Endothelial cell of umbilical vein (primary cell): Measurements from ENCODE around the gene ZNF44. TPM values are rescaled to one million over a fixed set of nuclear protein-coding genes. Genes with fewer than 3 reads are reported as not detected.

ENCODE experiments used
- BruUV-seq: library from RNA; stranded (reverse); fragments of 400-500 nt; replicated peaks from 2 replicates; lab custom pipeline; 2021; lab: Mats Ljungman, UMichigan
- CTCF ChIA-PET: fragments of 300-600, 350-600 bp; sonication (Branson Sonifier 250); formaldehyde crosslinking; loops from one replicate; lab custom pipeline; 2021; ENCODE audit warnings: antibody characterized with exemption, inconsistent platforms; lab: Charles Lee
- POLR2A ChIA-PET: fragments of 300-600, 350-600 bp; sonication (Branson Sonifier 250); formaldehyde crosslinking; loops from one replicate; lab custom pipeline; 2021; ENCODE audit warnings: antibody characterized with exemption, inconsistent platforms; lab: Charles Lee
- DNase-seq: peaks from one replicate; pipeline ENCODE4 v3.0.0-alpha.2; 2011; ENCODE audit warnings: low read depth, low spot score
- FAIRE-seq: peaks from 2 replicates; lab custom pipeline; 2011; peaks lifted over from hg19 to GRCh38; lab: Jason Lieb, UNC
- H2AFZ ChIP-seq: 2 replicates; pipeline ENCODE4 v1.6.0; 2012; ENCODE audit warnings: low read depth, low read length, control low read depth, inconsistent platforms
- H3K27ac ChIP-seq: 2 replicates; pipeline ENCODE4 v1.5.1; 2011; ENCODE audit warnings: low read depth, mild to moderate bottlenecking, control low read depth, low read length, moderate library complexity; ENCODE audit not compliant: insufficient read depth
- H3K27me3 ChIP-seq, 2 experiments: 2 replicates each; pipeline versions ENCODE4 v1.6.0 to v1.6.1; 2011; ENCODE audit warnings: low read length in 2 of 2, mixed read lengths in 1 of 2; ENCODE audit not compliant: control insufficient read depth in 2 of 2, insufficient read depth in 2 of 2
- H3K36me3 ChIP-seq, 2 experiments: 2 replicates in 1 of 2; 3 replicates in 1 of 2; pipeline ENCODE4 v1.5.1; 2011; ENCODE audit warnings: low read length in 2 of 2, mild to moderate bottlenecking in 1 of 2, moderate library complexity in 1 of 2; ENCODE audit not compliant: control insufficient read depth in 2 of 2, insufficient read depth in 2 of 2; ENCODE audit errors: extremely low read depth in 1 of 2
- H3K4me1 ChIP-seq: 3 replicates; pipeline ENCODE4 v1.5.1; 2011; ENCODE audit warnings: mild to moderate bottlenecking, low read length; ENCODE audit not compliant: control insufficient read depth, insufficient read depth; ENCODE audit errors: extremely low read depth
- H3K4me2 ChIP-seq: 2 replicates; pipeline ENCODE4 v1.6.1; 2011; ENCODE audit warnings: low read length, control low read depth, mixed read lengths; ENCODE audit not compliant: insufficient read depth
- H3K4me3 ChIP-seq, 3 experiments: fragments of 200-600 bp in 1 of 3; sonication (generic), shearing (Covaris generic) in 1 of 3; replicated peaks in 1 of 3; 2 replicates each; pipeline ENCODE4 v1.5.1; 2011 to 2016; ENCODE audit warnings: control low read depth in 3 of 3, low read length in 3 of 3, mild to moderate bottlenecking in 2 of 3, inconsistent platforms in 1 of 3, low read depth in 1 of 3, moderate library complexity in 1 of 3; ENCODE audit not compliant: insufficient read depth in 1 of 3
- H3K79me2 ChIP-seq: 2 replicates; pipeline ENCODE4 v1.6.0; 2012; ENCODE audit warnings: low read length, inconsistent platforms; ENCODE audit not compliant: control insufficient read depth, insufficient read depth
- H3K9ac ChIP-seq: replicated peaks from 2 replicates; pipeline ENCODE3; 2011; ENCODE audit warnings: low read length, control low read depth; ENCODE audit not compliant: insufficient read depth; ENCODE audit errors: extremely low read depth
- H3K9me1 ChIP-seq: replicated peaks from 3 replicates; pipeline ENCODE4 v1.6.0; 2011; ENCODE audit warnings: mild to moderate bottlenecking, low read length; ENCODE audit not compliant: control insufficient read depth, insufficient read depth; ENCODE audit errors: extremely low read depth
- H3K9me3 ChIP-seq: replicated peaks from 2 replicates; pipeline ENCODE4 v1.5.1; 2012; ENCODE audit warnings: low read length, inconsistent platforms; ENCODE audit not compliant: control insufficient read depth, insufficient read depth
- H4K20me1 ChIP-seq: replicated peaks from 2 replicates; pipeline ENCODE3; 2011; ENCODE audit warnings: mild to moderate bottlenecking, low read length; ENCODE audit not compliant: control insufficient read depth, insufficient read depth; ENCODE audit errors: extremely low read depth
- EZH2 ChIP-seq: IDR thresholded peaks from 2 replicates; pipeline ENCODE4 v1.6.1; 2012; ENCODE audit warnings: borderline replicate concordance, low read depth, mild to moderate bottlenecking, moderate library complexity, low read length, inconsistent platforms; ENCODE audit not compliant: severe bottlenecking
- FOS ChIP-seq: IDR thresholded peaks from 2 replicates; pipeline ENCODE4 v1.6.1; 2011; ENCODE audit warnings: mild to moderate bottlenecking, low read length, moderate library complexity, borderline replicate concordance; ENCODE audit not compliant: insufficient read depth
- GATA2 ChIP-seq: IDR thresholded peaks from 2 replicates; pipeline ENCODE4 v1.7.0; 2011; ENCODE audit warnings: low read depth, mild to moderate bottlenecking, moderate library complexity, mixed read lengths, low read length; ENCODE audit not compliant: insufficient read length, insufficient read depth
- JUN ChIP-seq: IDR thresholded peaks from 2 replicates; pipeline ENCODE4 v1.6.1; 2011; ENCODE audit warnings: borderline replicate concordance, low read depth; ENCODE audit not compliant: insufficient read length, insufficient read depth
- MYC ChIP-seq: IDR thresholded peaks from one replicate; pipeline ENCODE4 v1.6.1; 2011; ENCODE audit warnings: mild to moderate bottlenecking, low read depth, low read length
- POLR2A ChIP-seq: IDR thresholded peaks from 2 replicates; pipeline ENCODE4 v1.6.1; 2012; ENCODE audit warnings: low read depth, mild to moderate bottlenecking, control low read depth, low read length
- POLR2AphosphoS5 ChIP-seq: IDR thresholded peaks from 2 replicates; pipeline ENCODE4 v1.6.1; 2012; ENCODE audit warnings: low read depth, mild to moderate bottlenecking, control low read depth, low read length, moderate library complexity; ENCODE audit not compliant: insufficient read depth
- dilution Hi-C: fragments of 300-500 bp; cut with MboI; formaldehyde crosslinking; loops from one replicate; pipeline ENCODE4 v1.15.0; 2019; ENCODE audit warnings: low sequenced_read_pairs; ENCODE audit not compliant: extremely low pct_ligation_motif_present
- intact Hi-C: fragments of 100-400 bp; cut with micrococcal nuclease; formaldehyde crosslinking; loops from one replicate; pipeline ENCODE4 v1.10.0; 2022
- polyA plus RNA-seq, 4 experiments: library from polyadenylated mRNA; depleted of rRNA in 3 of 4; stranded (reverse) in 3 of 4; unstranded in 1 of 4; fragments of >200 nt; gene quantifications; 2 replicates each; pipeline versions ENCODE4 v1.2.1 to v1.2.3, GENCODE V29; 2011 to 2012; ENCODE audit warnings: missing spikeins in 1 of 4
- total RNA-seq: library from RNA; stranded (reverse); gene quantifications from 2 replicates; pipeline ENCODE4 v1.2.3, GENCODE V29; 2021
- TF ChIP-seq, protein P1 (sequence below), 2 donors: IDR thresholded peaks; 1 replicate in 1 of 2; 2 replicates in 1 of 2; pipeline ENCODE4 v1.5.1; 2011; ENCODE audit warnings: low read length in 2 of 2, mild to moderate bottlenecking in 2 of 2, moderate library complexity in 2 of 2, control low read depth in 1 of 2, inconsistent platforms in 1 of 2, low read depth in 1 of 2; ENCODE audit not compliant: insufficient read depth in 1 of 2; ENCODE audit errors: extremely low read depth in 1 of 2
- TF ChIP-seq, protein P2 (sequence below): IDR thresholded peaks from 2 replicates; pipeline ENCODE4 v1.6.1; 2011; ENCODE audit not compliant: insufficient read depth, insufficient read length

The ZNF44 gene
- total and polyA plus RNA-seq, 2 donors (not counting 3 experiments of a cell fraction or from before 2014, with no cell fraction given), result 2.1 to 7.4 TPM

- Histone ChIP-seq H3K9ac (no peak overlapping the region), H3K4me2 (no peak overlapping the region), H3K4me3 (no peak overlapping the region), H3K36me3 (no peaks in the 10 kb centered on the region), H3K27ac (no peak overlapping the region), H3K79me2 (no peaks in the 10 kb centered on the region), H3K9me1 (no peaks in the 10 kb centered on the region), H2AFZ (no peak overlapping the region), H3K9me3 (peaks cover 2% of the 10 kb centered on the region), H3K4me1 (no peaks in the 10 kb centered on the region), H4K20me1 (no peaks in the 10 kb centered on the region), H3K27me3 (no peaks in the 10 kb centered on the region)
- POLR2A ChIA-PET, result no interaction called here
- TF ChIP-seq JUN (no peak), FOS (no peak), POLR2AphosphoS5 (no peak), EZH2 (no peak), GATA2 (no peak), POLR2A (no peak), MYC (no peak)
- TF ChIP-seq, protein P1, sequence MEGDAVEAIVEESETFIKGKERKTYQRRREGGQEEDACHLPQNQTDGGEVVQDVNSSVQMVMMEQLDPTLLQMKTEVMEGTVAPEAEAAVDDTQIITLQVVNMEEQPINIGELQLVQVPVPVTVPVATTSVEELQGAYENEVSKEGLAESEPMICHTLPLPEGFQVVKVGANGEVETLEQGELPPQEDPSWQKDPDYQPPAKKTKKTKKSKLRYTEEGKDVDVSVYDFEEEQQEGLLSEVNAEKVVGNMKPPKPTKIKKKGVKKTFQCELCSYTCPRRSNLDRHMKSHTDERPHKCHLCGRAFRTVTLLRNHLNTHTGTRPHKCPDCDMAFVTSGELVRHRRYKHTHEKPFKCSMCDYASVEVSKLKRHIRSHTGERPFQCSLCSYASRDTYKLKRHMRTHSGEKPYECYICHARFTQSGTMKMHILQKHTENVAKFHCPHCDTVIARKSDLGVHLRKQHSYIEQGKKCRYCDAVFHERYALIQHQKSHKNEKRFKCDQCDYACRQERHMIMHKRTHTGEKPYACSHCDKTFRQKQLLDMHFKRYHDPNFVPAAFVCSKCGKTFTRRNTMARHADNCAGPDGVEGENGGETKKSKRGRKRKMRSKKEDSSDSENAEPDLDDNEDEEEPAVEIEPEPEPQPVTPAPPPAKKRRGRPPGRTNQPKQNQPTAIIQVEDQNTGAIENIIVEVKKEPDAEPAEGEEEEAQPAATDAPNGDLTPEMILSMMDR (IDR thresholded peaks at IDR 0.05; ENCODE audit: extremely low read depth in 1 of 2, insufficient read depth in 1 of 2, low read depth in 1 of 2, low read length in 2 of 2), result no peak
- TF ChIP-seq, protein P2, sequence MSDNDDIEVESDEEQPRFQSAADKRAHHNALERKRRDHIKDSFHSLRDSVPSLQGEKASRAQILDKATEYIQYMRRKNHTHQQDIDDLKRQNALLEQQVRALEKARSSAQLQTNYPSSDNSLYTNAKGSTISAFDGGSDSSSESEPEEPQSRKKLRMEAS, result no peak
- FAIRE-seq (no peak), DNase-seq (no peak)
- dilution Hi-C loops (no loop called here), intact Hi-C loops (no loop called here)
- BruUV-seq, result no TSS peak
- CTCF ChIA-PET, result no interaction called here
Measured at GRCh38 chr19:12229990-12230389, 64.7 kb downstream of the ZNF44 start.
